Stimulated activated naive CD8-positive, alpha-beta T cell treated with anti-CD3 and anti-CD28 coated beads, Interleukin-15, amount 100 ng/mL, for 72 hours (primary cell): ENCODE data around the gene TMEM97.

Experiments used
- ATAC-seq: fragments of 150-1000 bp; cut with Tn5 transposase; 2 replicates; pipeline ENCODE4 v1.10.0; 2021; ENCODE audit warnings: mild to moderate bottlenecking, moderate library complexity
- DNase-seq, 2 donors: peaks; one replicate each; pipeline ENCODE4 v3.0.0; 2021 to 2022
- H3K27ac Mint-ChIP-seq, 2 donors: one replicate each; pipeline ENCODE4 v1.8.0; 2022; ENCODE audit warnings: mild to moderate bottlenecking in 2 of 2, mixed read lengths in 2 of 2, moderate library complexity in 2 of 2
- H3K27me3 Mint-ChIP-seq: one replicate; pipeline ENCODE4 v1.8.0; 2022; ENCODE audit warnings: mixed read lengths
- H3K4me1 Mint-ChIP-seq: one replicate; pipeline ENCODE4 v1.8.0; 2022; ENCODE audit warnings: mild to moderate bottlenecking, mixed read lengths
- H3K4me3 Mint-ChIP-seq, 2 donors: one replicate each; pipeline ENCODE4 v1.8.0; 2022; ENCODE audit warnings: mild to moderate bottlenecking in 2 of 2, mixed read lengths in 2 of 2, moderate library complexity in 1 of 2
- H3K9me3 Mint-ChIP-seq, 2 donors: one replicate each; pipeline ENCODE4 v1.8.0; 2022; ENCODE audit warnings: mixed read lengths in 2 of 2

Gene TMEM97

GRCh38 chr17:28341516-28341915, 22.5 kb downstream of the TMEM97 start:
- DNase-seq (no peak), ATAC-seq (no peak)
- Mint-ChIP-seq H3K27me3 (no peaks in the 10 kb centered on the region), H3K4me1 (peaks cover 38% of the 10 kb centered on the region), H3K27ac (peak overlapping the region in 1 of 2 donors; percentile 96), H3K9me3 (no peaks in the 10 kb centered on the region), H3K4me3 (no peak overlapping the region)

- H3K9me3 Mint-ChIP-seq: no peaks in the 10 kb centered on the region
- no peak overlapping the region for H3K4me3 Mint-ChIP-seq
- ATAC-seq (no peak), DNase-seq (no peak)
- no peaks in the 10 kb centered on the region for H3K27me3 Mint-ChIP-seq
- no peak overlapping the region for H3K27ac Mint-ChIP-seq
- H3K4me1 Mint-ChIP-seq: peaks cover 30% of the 10 kb centered on the region
These were observed 23.3 kb downstream of the TMEM97 start for GRCh38 chr17:28342313-28342712.

- Mint-ChIP-seq H3K4me1 (peaks cover 18% of the 10 kb centered on the region), H3K27me3 (no peaks in the 10 kb centered on the region), H3K9me3 (no peaks in the 10 kb centered on the region), H3K27ac (no peak overlapping the region), H3K4me3 (no peak overlapping the region)
- peak; percentile 10 for ATAC-seq
- DNase-seq: no peak
These were observed 24.5 kb downstream of the TMEM97 start for GRCh38 chr17:28343491-28343932.

- ATAC-seq: peak; percentile 39
- Mint-ChIP-seq H3K27me3 (no peaks in the 10 kb centered on the region), H3K27ac (peak overlapping the region in 1 of 2 donors; percentile 51)
These were observed 25.0 kb downstream of the TMEM97 start for GRCh38 chr17:28344011-28344410.

GRCh38 chr17:28344435-28344901, 25.5 kb downstream of the TMEM97 start:
- DNase-seq (no peak), ATAC-seq (no peak)
- Mint-ChIP-seq H3K4me1 (peaks cover 16% of the 10 kb centered on the region), H3K4me3 (no peak overlapping the region), H3K9me3 (no peaks in the 10 kb centered on the region), H3K27ac (no peak overlapping the region), H3K27me3 (no peaks in the 10 kb centered on the region)

More at GRCh38 chr17:28344011-28344410, 25.0 kb downstream of the TMEM97 start:
- no peaks in the 10 kb centered on the region for H3K9me3 Mint-ChIP-seq
- no peak for DNase-seq
- no peak overlapping the region for H3K4me3 Mint-ChIP-seq
- peaks cover 16% of the 10 kb centered on the region for H3K4me1 Mint-ChIP-seq

- no peaks in the 10 kb centered on the region for H3K27me3 Mint-ChIP-seq
- ATAC-seq: no peak
- no peak overlapping the region for H3K27ac Mint-ChIP-seq
- DNase-seq: no peak
- peaks cover 8% of the 10 kb centered on the region for H3K4me1 Mint-ChIP-seq
- H3K4me3 Mint-ChIP-seq: no peak overlapping the region
- H3K9me3 Mint-ChIP-seq: no peaks in the 10 kb centered on the region
These were observed 26.6 kb downstream of the TMEM97 start for GRCh38 chr17:28345419-28346198.

- ATAC-seq: no peak
- no peak for DNase-seq
- Mint-ChIP-seq H3K4me3 (no peak overlapping the region), H3K9me3 (no peaks in the 10 kb centered on the region), H3K27ac (peak overlapping the region in 1 of 2 donors; percentile 63), H3K27me3 (no peaks in the 10 kb centered on the region), H3K4me1 (peaks cover 7% of the 10 kb centered on the region)
These were observed 27.2 kb downstream of the TMEM97 start for GRCh38 chr17:28346199-28346580.

- Mint-ChIP-seq H3K4me1 (peaks cover 7% of the 10 kb centered on the region), H3K9me3 (no peaks in the 10 kb centered on the region), H3K27me3 (no peaks in the 10 kb centered on the region), H3K27ac (no peak overlapping the region), H3K4me3 (no peak overlapping the region)
- ATAC-seq (no peak), DNase-seq (no peak)
These were observed 27.8 kb downstream of the TMEM97 start for GRCh38 chr17:28346746-28347246.

- Mint-ChIP-seq H3K9me3 (no peaks in the 10 kb centered on the region), H3K4me1 (peaks cover 7% of the 10 kb centered on the region), H3K27ac (peak overlapping the region in 1 of 2 donors; percentile 44), H3K27me3 (no peaks in the 10 kb centered on the region), H3K4me3 (no peak overlapping the region)
- no peak for DNase-seq
- ATAC-seq: no peak
These were observed 28.4 kb downstream of the TMEM97 start for GRCh38 chr17:28347261-28347891.

GRCh38 chr17:28348979-28349378, 30.0 kb downstream of the TMEM97 start:
- H3K27ac Mint-ChIP-seq: no peak overlapping the region
- H3K4me3 Mint-ChIP-seq: no peak overlapping the region
- no peaks in the 10 kb centered on the region for H3K9me3 Mint-ChIP-seq
- no peak for ATAC-seq
- no peaks in the 10 kb centered on the region for H3K27me3 Mint-ChIP-seq
- peaks cover 1% of the 10 kb centered on the region for H3K4me1 Mint-ChIP-seq
- no peak for DNase-seq

- ATAC-seq: no peak
- no peaks in the 10 kb centered on the region for H3K9me3 Mint-ChIP-seq
- DNase-seq: no peak
These were observed 31.3 kb downstream of the TMEM97 start for GRCh38 chr17:28350271-28350670.

GRCh38 chr17:28357061-28357900, 38.3 kb downstream of the TMEM97 start, which contains the start of gene POLDIP2:
Gene POLDIP2 (minus strand): TSS chr17:28357527. CDS start chr17:28357448, 79 bp downstream.
- ATAC-seq: peak; percentile 100
- no peaks in the 10 kb centered on the region for H3K9me3 Mint-ChIP-seq
- peak within 1 kb of the TSS; percentile 95 to 98 for H3K27ac Mint-ChIP-seq
- peaks cover 42% of the 10 kb centered on the region for H3K4me1 Mint-ChIP-seq
- peak; percentile 97 for DNase-seq
- H3K27me3 Mint-ChIP-seq: no peaks in the 10 kb centered on the region
- H3K4me3 Mint-ChIP-seq: peak within 1 kb of the TSS; percentile 95 to 97

More at GRCh38 chr17:28350271-28350670, 31.3 kb downstream of the TMEM97 start:
- H3K4me3 Mint-ChIP-seq: no peak overlapping the region
- H3K27me3 Mint-ChIP-seq: no peaks in the 10 kb centered on the region
- no peak overlapping the region for H3K27ac Mint-ChIP-seq
- peaks cover 10% of the 10 kb centered on the region for H3K4me1 Mint-ChIP-seq

GRCh38 chr17:28357901-28358197, 38.8 kb downstream of the TMEM97 start:
- Mint-ChIP-seq H3K9me3 (no peaks in the 10 kb centered on the region), H3K27me3 (no peaks in the 10 kb centered on the region), H3K4me3 (peak overlapping the region; percentile 95 to 97), H3K27ac (peak overlapping the region; percentile 95 to 98), H3K4me1 (peaks cover 42% of the 10 kb centered on the region)
- ATAC-seq: no peak
- no peak for DNase-seq

- Mint-ChIP-seq H3K9me3 (no peaks in the 10 kb centered on the region), H3K4me1 (peaks cover 8% of the 10 kb centered on the region), H3K4me3 (no peak overlapping the region), H3K27me3 (no peaks in the 10 kb centered on the region), H3K27ac (no peak overlapping the region)
- DNase-seq (no peak), ATAC-seq (no peak)
These were observed 44.2 kb downstream of the TMEM97 start for GRCh38 chr17:28363186-28363585.
